HG02870 (cell line): ENCODE data around the gene GAMT.

Experiments used
- ATAC-seq: cut with Tn5 transposase; IDR thresholded peaks from one replicate; pipeline ENCODE4 v1.9.1; 2021; ENCODE audit warnings: mild to moderate bottlenecking, moderate library complexity; ENCODE audit not compliant: unreplicated experiment

Gene GAMT

DNA sequence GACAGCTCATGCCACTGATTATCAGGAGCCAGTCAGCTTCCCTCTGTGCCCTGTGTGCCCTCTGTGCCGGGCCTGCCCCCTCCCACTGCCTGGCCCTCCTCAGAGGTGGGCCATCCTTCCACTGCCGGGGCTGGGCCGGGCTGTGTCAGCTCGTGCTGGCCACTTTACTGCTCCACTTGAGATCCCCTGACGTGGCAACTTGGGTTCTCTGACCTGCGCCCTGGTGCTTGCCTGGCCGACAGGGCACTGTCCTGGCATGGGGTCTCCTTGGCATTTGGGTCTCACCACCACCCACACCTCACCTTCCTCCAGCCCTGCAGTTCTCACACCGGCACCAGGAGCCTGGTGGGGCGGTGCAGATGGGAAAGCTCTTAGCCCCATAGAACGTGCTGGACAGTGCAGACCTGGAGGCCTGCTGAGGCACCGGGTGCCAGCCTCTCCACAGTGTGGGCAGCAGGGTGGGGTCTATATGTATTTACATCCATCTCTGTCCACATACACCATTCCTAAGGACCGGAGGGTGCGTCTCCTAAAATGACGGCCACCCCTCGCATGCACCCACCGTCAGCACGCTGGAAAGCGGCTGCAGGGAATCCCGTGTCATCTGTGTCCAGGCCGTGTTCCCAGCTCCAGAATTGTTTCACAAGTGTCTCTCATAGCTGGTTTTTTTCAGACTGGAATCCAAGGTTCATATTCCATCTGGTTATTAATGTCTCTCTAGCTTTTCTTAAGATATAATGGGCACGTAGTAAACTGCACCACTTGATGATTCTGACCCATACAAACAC lies 17.8 kb upstream of the GAMT start:
- ATAC-seq, result no peak

GRCh38 chr19:1418496-1418775 lies 17.1 kb upstream of the GAMT start:
- ATAC-seq, result no peak

DNA sequence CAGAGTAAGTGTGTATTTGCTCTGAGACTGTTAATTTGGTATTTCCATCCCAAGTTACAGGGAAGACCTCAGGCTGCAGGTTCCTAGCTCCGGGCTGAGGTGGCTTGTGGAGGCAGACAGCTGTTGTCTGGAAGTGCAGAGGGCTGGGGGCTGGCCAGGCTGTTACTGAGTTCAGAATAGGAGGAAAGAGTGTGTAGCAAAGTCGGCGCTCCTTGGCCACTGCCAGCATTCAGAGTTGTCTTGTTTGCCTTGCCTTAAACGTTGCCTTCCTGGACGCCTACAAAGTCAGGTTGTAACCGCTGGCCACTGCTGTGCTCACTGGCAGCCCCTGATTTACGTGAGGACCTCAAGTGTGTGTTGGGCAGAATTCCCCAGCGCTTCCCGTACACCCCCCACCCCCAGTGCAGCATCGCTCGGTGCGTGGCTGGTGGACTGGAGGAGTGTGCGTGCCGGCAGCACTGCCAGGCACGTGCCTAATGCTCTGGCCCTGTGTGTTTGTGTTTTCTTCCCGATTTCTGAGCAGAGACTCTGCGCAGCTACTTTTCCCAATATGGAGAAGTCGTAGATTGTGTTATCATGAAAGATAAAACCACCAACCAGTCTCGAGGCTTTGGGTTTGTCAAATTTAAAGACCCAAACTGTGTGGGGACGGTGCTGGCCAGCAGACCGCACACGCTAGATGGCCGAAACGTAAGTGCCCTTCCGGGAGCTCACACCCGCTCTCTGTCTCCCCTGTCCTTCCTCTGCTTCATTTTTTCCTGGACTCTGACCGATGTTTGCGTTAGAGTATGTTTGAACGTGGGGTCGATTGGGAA lies 16.5 kb upstream of the GAMT start:
- no peak for ATAC-seq

- ATAC-seq, result no peak
These were observed 15.8 kb upstream of the GAMT start for GRCh38 chr19:1417145-1417544.

DNA sequence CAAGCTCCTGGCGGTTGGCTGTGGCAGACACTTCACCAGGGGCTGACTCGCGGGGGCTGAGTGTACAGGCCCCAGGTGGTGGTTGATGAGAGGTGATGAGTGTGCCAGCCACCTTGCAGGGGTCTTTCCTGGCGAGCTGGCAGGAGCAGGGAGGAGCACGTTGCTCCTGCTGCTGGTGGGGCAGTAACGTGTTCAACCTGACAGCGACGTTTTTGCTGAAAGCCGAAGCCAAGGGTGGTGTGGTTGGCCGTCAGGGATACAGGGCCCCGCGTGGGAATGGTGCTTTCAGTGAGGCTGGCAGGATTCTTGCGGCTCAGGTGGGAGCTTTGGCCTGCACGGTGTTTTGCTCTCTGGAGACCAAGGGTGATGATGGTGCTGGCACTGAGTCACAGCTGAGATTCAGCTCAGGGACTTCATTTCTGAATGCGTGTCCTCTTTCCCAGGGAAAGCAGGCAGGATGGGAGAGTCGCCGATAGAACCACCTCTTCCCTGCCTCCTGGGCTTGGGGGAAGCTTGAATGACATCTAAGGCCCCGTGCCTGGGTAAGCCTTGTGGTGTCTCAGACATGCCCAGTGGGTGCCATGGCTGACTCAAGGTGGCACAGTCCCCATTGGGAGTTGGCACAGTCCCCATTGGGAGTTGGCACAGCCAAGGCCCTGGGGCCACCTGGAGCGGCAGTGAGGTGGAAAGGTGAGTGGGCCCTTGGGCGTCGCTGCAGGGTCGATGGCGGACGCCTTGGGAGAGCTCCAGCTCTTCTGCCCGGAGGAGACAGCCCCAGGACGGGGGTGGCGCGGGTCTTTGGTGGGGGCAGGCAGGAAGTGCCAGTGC lies 14.9 kb upstream of the GAMT start:
- no peak for ATAC-seq

GRCh38 chr19:1412995-1413800 lies 11.9 kb upstream of the GAMT start:
- no peak for ATAC-seq

- no peak for ATAC-seq
These were observed 11.1 kb upstream of the GAMT start for GRCh38 chr19:1412323-1412923.

GRCh38 chr19:1411255-1412191 lies 10.2 kb upstream of the GAMT start:
- ATAC-seq, result no peak

DNA sequence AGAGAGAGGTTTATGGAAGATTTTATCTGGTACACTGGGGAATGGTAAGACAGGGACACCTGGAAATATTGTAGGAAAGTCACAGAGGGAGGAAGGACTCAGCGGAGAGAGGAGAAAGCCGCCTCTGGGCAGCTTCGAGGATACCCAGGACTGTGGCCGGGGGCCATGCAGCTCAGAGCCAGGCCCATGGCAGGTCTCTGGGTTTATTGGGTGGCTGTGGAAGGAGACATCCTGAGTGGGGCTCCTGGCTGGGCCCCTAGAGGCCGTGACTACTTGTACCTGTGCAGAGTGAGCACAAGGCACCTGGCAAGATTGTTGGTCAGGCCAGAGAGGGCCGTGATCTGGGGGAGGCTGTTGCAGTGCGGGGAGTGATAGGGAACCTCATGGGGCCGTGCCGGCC lies 9.4 kb upstream of the GAMT start:
- no peak for ATAC-seq

- ATAC-seq, result no peak
These were observed 8.9 kb upstream of the GAMT start for GRCh38 chr19:1410136-1410786.

DNA sequence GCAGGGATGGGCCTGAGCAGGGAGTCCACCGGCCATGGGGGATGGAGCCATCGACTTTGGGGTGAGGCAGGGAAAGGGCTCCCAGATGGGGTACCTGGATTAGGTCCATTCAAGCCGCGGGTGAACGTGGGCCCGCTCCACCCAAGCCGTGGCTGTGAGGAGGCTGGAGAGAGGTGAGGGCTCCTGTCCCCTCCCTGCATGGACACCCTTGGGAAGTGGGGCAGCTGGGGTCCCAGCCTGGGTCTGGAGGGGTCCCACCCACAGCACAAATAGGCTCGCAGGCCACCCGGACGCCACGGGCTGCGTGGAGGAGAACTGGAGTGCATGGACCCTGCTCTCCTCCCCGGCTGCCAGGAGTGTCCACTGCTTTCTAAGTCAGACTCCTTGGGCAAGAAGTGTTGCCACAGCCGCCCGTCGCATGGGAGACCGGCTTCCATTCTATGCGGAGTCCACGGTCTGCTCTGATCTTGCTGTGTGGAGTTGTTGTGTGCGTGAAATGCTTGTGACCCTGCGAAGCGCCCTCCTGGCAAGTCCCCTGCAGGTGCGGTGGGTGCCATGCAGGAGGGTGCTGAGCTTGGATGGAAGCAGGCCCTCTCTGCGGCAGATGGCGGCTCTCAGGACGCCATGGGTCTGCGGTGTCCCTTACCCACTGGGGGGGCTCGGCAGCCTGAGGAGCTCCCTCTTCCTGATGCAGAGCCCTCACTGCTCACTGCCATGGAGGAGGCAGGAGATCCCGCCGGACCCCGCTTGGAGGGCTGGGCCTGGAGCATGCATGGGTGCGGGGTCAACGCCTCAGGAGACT lies 8.1 kb upstream of the GAMT start:
- ATAC-seq, result no peak

DNA sequence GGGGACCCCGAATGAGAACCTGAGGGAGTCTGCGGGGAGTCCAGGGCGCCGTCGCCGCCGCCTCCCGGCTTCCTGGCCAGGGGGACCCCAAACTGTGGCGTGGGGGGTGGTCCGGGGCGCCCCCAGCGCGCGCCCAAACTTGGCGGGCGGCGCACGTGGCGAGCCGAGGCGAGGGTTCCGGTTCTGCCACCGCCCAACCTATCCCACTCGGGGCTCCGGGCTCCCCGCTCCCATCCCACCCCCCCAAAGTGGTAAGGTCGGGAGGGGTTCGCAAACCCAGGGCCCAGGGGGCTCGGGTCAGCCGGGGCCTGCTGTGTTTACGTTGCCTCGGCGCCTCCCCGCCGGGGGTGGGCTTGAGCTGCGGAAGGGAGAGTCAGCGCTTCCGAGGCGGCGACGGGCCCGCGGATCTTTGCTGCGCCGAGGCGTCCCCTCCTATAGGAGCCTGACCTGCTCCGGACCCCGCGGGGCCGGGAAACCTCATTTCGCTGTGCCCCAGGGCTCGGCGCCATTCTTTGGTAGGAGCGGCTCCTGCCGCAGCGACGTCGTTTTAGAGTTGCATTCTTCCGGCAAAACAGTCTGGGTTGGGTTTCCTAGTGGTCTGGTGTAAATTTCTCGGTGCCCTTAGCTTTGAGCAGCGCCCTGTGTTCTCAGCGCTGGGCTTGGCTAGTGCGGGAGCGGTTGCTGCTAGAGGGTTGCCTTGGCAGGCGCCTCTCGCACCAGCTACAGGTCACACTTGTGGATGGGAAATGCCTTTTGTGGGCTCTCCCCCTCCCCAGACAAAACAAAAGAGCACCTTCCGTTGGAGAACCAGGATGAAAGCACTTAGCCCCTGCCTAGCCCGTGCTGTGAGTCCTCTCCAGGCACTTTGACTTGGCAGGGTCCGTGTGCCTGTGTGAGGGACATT lies 7.2 kb upstream of the GAMT start:
- no peak for ATAC-seq

DNA sequence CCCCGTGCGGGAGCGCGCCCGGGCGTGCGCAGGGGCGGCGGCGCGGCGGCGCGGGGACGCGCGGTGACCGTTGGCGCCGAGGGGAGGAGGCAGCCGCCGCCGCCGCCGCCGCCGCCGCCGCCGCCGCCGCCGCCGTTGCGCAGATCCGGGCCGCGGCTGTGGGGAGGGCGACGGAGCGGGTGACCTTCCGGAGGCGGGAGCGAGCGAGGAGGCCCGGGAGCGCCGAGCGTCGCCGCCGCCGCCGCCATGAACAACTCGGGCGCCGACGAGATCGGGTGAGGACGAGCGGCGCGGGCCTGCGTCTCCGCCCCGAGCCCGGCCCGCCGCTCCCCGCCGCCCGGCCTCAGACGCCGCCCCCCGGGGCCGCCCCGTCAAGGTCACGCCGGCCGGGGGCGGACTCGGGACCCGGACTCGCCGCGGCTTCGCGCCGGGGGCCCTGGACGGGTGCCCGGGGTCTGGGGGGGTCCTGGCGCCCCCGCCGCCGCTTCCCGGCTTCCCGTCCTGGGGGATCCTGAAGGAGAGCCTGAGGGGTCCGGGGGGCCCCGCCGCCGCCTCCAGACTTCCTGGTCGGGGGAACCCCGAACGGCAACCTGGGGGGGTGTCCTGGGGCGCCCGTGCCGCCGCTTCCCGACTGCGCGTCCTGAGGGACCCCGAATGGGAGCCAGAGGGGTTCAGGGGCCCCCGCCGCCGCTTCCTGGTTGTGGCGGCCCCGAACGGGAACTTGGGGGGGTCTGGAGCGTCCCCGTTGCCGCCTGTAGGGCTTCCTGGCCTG lies 6.4 kb upstream of the GAMT start, which contains the start of gene DAZAP1:
DAZAP1 (plus strand) TSS at position 59 of the 772 bp plus-strand sequence; CDS start at position 247, 188 bp downstream.
- peak; percentile 29 for ATAC-seq

GRCh38 chr19:1406774-1407527 lies 5.6 kb upstream of the GAMT start:
- ATAC-seq, result peak; percentile 79

DNA sequence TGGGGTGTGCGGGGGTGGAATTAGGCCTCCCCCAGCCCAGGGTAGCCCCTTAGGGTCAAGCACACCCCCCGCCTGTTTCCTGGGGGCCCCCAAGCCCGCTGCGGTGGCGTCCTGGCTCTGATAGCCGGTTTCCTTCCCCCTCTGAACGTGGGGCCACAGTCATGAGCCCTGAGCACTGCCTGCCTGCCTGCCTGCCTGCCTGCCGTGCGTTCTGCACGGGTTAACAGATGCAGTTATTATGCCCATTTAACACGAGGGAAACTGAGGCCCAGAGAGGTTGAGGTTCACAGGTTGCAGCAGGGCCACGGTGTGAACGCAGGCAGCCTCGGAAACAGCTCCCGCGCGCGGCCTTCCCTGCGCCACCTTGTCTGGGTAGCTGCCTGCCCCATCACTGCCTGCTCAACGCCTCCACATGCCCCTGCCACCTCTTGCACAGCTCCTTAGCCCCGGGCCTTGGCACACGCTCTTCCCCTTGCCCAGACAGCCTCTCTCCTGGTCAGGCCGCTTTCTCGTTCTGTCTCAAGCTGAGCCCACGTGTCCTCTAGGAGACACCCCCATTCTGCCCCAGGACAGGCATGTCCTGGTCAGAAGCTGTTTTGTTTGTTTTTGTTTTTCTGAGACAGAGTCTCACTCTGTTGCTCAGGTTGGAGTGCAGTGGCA lies 1.2 kb upstream of the GAMT start:
- no peak for ATAC-seq
